Effector memory CD4-positive, alpha-beta T cell (primary cell): ENCODE data around the gene HBQ1.
"Not testable (repeated sequence)": the region's sequence is repeated elsewhere in the genome, so short reads cannot be mapped to it uniquely, and the experiment has no call there.

Source experiments
- DNase-seq, 3 donors: peaks; one replicate each; pipeline ENCODE4 v3.0.0-alpha.2; 2020
- H3K27ac ChIP-seq: 2 replicates; pipeline ENCODE4 v1.7.0; 2013; ENCODE audit warnings: mild to moderate bottlenecking, low read length, moderate library complexity; ENCODE audit not compliant: insufficient read depth, poor library complexity, severe bottlenecking
- H3K27me3 ChIP-seq: replicated peaks from 2 replicates; pipeline ENCODE4 v1.7.0; 2013; ENCODE audit warnings: mild to moderate bottlenecking, low read length; ENCODE audit not compliant: insufficient read depth, control insufficient read depth, poor library complexity, severe bottlenecking
- H3K36me3 ChIP-seq: 2 replicates; pipeline ENCODE4 v1.7.0; 2013; ENCODE audit warnings: mild to moderate bottlenecking, low read length, moderate library complexity; ENCODE audit not compliant: control insufficient read depth, insufficient read depth
- H3K4me1 ChIP-seq: 2 replicates; pipeline ENCODE4 v1.7.0; 2013; ENCODE audit warnings: low read length, mild to moderate bottlenecking; ENCODE audit not compliant: control insufficient read depth, insufficient read depth, poor library complexity, severe bottlenecking
- H3K4me3 ChIP-seq: 2 replicates; pipeline ENCODE4 v1.7.0; 2013; ENCODE audit warnings: low read length, low read depth, mild to moderate bottlenecking; ENCODE audit not compliant: insufficient read depth, poor library complexity, severe bottlenecking
- H3K9me3 ChIP-seq: 2 replicates; pipeline ENCODE4 v1.7.0; 2013; ENCODE audit warnings: mild to moderate bottlenecking, low read length, moderate library complexity; ENCODE audit not compliant: control insufficient read depth

Gene HBQ1

DNA sequence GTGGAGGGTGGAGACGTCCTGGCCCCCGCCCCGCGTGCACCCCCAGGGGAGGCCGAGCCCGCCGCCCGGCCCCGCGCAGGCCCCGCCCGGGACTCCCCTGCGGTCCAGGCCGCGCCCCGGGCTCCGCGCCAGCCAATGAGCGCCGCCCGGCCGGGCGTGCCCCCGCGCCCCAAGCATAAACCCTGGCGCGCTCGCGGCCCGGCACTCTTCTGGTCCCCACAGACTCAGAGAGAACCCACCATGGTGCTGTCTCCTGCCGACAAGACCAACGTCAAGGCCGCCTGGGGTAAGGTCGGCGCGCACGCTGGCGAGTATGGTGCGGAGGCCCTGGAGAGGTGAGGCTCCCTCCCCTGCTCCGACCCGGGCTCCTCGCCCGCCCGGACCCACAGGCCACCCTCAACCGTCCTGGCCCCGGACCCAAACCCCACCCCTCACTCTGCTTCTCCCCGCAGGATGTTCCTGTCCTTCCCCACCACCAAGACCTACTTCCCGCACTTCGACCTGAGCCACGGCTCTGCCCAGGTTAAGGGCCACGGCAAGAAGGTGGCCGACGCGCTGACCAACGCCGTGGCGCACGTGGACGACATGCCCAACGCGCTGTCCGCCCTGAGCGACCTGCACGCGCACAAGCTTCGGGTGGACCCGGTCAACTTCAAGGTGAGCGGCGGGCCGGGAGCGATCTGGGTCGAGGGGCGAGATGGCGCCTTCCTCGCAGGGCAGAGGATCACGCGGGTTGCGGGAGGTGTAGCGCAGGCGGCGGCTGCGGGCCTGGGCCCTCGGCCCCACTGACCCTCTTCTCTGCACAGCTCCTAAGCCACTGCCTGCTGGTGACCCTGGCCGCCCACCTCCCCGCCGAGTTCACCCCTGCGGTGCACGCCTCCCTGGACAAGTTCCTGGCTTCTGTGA is 3.5 kb upstream of the HBQ1 start, which contains the start of gene HBA1:
TSS of gene HBA1 (plus strand) at position 204 of the 906 bp plus-strand sequence. CDS start at position 241, 37 bp downstream.
- not testable (repeated sequence) for H3K36me3 ChIP-seq, H3K4me1 ChIP-seq, H3K4me3 ChIP-seq, DNase-seq, H3K9me3 ChIP-seq, H3K27ac ChIP-seq
- H3K27me3 ChIP-seq, result peaks cover 41% of the 10 kb centered on the region

- Histone ChIP-seq H3K36me3 (no peaks in the 10 kb centered on the region), H3K4me3 (no peak overlapping the region), H3K27me3 (peaks cover 41% of the 10 kb centered on the region)
Measured at GRCh38 chr16:177394-177822, 2.9 kb upstream of the HBQ1 start.

DNA sequence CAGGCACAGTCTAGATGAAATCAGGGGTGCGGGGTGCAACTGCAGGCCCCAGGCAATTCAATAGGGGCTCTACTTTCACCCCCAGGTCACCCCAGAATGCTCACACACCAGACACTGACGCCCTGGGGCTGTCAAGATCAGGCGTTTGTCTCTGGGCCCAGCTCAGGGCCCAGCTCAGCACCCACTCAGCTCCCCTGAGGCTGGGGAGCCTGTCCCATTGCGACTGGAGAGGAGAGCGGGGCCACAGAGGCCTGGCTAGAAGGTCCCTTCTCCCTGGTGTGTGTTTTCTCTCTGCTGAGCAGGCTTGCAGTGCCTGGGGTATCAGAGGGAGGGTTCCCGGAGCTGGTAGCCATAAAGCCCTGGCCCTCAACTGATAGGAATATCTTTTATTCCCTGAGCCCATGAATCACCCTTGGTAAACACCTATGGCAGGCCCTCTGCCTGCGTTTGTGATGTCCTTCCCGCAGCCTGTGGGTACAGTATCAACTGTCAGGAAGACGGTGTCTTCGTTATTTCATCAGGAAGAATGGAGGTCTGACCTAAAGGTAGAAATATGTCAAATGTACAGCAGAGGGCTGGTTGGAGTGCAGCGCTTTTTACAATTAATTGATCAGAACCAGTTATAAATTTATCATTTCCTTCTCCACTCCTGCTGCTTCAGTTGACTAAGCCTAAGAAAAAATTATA is 2.1 kb upstream of the HBQ1 start:
- no peaks in the 10 kb centered on the region for H3K36me3 ChIP-seq
- peaks cover 10% of the 10 kb centered on the region for H3K4me1 ChIP-seq
- H3K27me3 ChIP-seq, result peaks cover 41% of the 10 kb centered on the region
- no peak overlapping the region for H3K4me3 ChIP-seq
- no peak for DNase-seq
- no peaks in the 10 kb centered on the region for H3K9me3 ChIP-seq
- H3K27ac ChIP-seq, result no peak overlapping the region

More at GRCh38 chr16:177394-177822, 2.9 kb upstream of the HBQ1 start:
- H3K9me3 ChIP-seq, result no peaks in the 10 kb centered on the region
- DNase-seq, result no peak
- H3K27ac ChIP-seq, result no peak overlapping the region
- H3K4me1 ChIP-seq, result peaks cover 10% of the 10 kb centered on the region

DNA sequence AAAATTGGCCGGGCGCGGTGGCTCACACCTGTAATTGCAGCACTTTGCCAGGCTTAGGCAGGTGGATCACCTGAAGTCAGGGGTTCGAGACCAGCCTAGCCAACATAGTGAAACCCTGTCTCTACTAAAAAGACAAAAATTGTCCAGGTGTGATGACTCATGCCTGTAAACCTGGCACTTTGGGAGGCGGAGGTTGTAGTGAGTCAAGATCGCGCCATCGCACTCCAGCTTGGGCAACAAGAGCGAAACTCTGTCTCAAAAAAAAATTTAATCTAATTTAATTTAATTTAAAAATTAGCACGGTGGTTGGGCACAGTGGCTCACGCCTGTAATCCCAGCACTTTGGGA is 1.6 kb upstream of the HBQ1 start:
- Histone ChIP-seq H3K4me3 (no peak overlapping the region), H3K27ac (no peak overlapping the region), H3K9me3 (no peaks in the 10 kb centered on the region), H3K4me1 (peaks cover 10% of the 10 kb centered on the region), H3K27me3 (peaks cover 41% of the 10 kb centered on the region), H3K36me3 (no peaks in the 10 kb centered on the region)
- no peak for DNase-seq

DNA sequence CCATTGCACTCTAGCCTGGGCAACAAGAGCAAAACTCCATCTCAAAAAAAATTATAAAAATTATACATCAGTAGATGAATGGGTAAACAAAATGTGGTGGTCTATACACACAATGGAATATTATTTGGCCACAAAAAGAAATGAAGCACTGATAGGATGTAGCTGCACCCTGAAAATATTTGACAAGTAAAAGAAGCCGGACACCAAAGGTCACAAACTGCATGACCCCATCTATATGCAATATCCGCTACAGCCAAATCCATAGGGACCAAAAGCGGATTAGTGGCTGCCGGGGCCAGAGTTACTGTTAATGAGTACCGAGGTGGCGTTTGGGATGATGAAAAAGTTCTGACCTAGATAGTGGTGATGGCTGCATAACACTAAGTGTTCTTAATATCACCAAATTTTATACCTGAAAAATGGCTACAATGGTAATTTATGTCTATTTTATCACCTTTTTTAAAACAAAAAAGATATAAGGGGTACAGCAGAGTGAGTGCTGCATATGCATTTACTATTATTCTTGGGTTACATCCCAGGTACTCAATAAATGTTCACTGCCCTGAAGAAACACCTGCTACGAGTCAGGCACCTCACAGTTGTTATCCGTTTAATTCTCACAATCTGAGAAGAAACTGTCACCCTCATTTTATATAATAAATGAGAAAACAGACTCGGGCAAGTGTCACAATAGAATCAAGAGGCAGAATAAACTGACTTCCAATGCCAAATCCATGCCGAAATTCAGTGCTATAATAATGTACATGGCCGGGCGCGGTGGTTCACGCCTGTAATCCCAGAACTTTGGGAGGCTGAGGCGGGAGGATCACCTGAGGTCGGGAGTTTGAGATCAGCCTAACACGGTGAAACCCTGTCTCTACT is 807 bp upstream of the HBQ1 start:
- Histone ChIP-seq H3K36me3 (no peaks in the 10 kb centered on the region), H3K9me3 (no peaks in the 10 kb centered on the region), H3K27ac (no peak overlapping the region), H3K27me3 (peaks cover 39% of the 10 kb centered on the region), H3K4me3 (no peak overlapping the region), H3K4me1 (peaks cover 10% of the 10 kb centered on the region)
- no peak for DNase-seq

DNA sequence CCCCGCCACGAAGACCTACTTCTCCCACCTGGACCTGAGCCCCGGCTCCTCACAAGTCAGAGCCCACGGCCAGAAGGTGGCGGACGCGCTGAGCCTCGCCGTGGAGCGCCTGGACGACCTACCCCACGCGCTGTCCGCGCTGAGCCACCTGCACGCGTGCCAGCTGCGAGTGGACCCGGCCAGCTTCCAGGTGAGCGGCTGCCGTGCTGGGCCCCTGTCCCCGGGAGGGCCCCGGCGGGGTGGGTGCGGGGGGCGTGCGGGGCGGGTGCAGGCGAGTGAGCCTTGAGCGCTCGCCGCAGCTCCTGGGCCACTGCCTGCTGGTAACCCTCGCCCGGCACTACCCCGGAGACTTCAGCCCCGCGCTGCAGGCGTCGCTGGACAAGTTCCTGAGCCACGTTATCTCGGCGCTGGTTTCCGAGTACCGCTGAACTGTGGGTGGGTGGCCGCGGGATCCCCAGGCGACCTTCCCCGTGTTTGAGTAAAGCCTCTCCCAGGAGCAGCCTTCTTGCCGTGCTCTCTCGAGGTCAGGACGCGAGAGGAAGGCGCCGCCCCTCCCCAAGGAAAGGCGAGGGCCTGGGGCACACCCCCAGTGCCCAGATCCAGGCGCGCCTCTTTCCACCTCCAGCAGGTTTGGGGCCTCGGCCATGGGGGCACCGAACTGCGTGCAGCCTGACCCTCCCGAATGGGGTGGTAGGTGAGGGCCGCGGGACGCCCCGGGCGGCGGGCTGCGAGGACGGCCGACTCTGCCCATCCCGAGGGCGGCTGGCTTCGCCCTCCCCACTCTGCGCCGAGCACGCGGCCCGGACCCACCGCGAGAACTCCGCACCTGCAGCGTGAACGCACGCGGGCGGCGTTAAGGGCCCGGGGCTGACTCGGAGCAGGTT is 664 bp downstream of the HBQ1 start:
- Histone ChIP-seq H3K27me3 (peaks cover 29% of the 10 kb centered on the region), H3K4me1 (peaks cover 10% of the 10 kb centered on the region), H3K4me3 (no peak overlapping the region), H3K36me3 (no peaks in the 10 kb centered on the region), H3K9me3 (no peaks in the 10 kb centered on the region), H3K27ac (no peak overlapping the region)
- DNase-seq, result peak; percentile 64 to 73 (median 69)

DNA sequence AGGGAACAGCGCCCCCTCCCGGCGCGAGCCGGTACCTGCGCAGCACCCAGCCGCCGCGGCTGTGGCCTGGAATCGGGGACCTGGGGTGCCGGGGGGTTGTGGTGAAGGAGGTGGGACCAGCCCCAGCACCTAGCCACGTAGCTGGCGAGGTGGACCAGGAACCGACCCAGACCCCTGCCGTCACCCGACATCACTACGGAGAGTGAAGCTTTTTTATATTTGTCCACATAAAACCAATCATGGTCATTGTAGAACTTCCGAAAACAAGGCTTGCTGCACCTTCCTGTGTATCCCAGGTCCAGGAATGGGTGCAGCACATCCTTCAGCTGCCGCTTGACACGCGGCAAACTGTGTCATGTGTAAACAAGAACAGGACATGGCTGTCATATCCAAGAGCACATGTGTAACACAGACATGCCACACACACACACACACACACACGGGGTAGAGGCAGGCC is 1.3 kb downstream of the HBQ1 start:
- H3K9me3 ChIP-seq, result no peaks in the 10 kb centered on the region
- no peaks in the 10 kb centered on the region for H3K36me3 ChIP-seq
- H3K27me3 ChIP-seq, result peaks cover 29% of the 10 kb centered on the region
- no peak for DNase-seq
- peaks cover 10% of the 10 kb centered on the region for H3K4me1 ChIP-seq
- no peak overlapping the region for H3K4me3 ChIP-seq
- no peak overlapping the region for H3K27ac ChIP-seq

GRCh38 chr16:183005-183404 is 2.7 kb downstream of the HBQ1 start:
- Histone ChIP-seq H3K27ac (no peak overlapping the region), H3K27me3 (peaks cover 20% of the 10 kb centered on the region), H3K36me3 (peaks cover 6% of the 10 kb centered on the region), H3K4me1 (peaks cover 10% of the 10 kb centered on the region), H3K9me3 (no peaks in the 10 kb centered on the region), H3K4me3 (no peak overlapping the region)
- DNase-seq, result no peak

DNA sequence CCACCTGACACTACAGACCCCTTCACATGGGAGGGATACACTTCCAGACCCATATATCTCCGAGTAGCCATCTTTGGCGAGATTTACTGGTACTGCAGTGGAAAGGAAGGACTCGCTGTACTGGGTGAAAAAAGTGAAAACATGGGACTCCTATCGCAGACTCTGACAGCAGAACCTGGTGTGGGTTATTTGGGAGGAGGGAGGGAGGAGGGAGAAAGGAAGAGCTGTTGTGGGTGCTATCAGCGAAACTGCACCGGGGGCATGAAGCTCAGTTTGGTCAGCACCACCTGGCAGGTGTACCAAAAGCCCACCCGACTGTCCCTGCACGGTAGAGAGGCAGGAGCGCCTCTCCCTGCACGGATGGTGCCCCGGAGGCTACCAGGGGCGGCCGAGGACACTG is 5.0 kb downstream of the HBQ1 start:
- H3K36me3 ChIP-seq, result peaks cover 24% of the 10 kb centered on the region
- H3K27ac ChIP-seq, result no peak overlapping the region
- no peaks in the 10 kb centered on the region for H3K9me3 ChIP-seq
- H3K4me1 ChIP-seq, result peaks cover 10% of the 10 kb centered on the region
- H3K4me3 ChIP-seq, result no peak overlapping the region
- no peak for DNase-seq
- peaks cover under 1% of the 10 kb centered on the region for H3K27me3 ChIP-seq
